HG03460 (cell line): ENCODE measurements around the gene MTERF4.

ENCODE experiments used
- ATAC-seq: cut with Tn5 transposase; IDR thresholded peaks from one replicate; pipeline ENCODE4 v1.9.1; 2021; ENCODE audit not compliant: unreplicated experiment

Gene MTERF4

GRCh38 chr2:241051578-241052487, 50.3 kb downstream of the MTERF4 start:
- ATAC-seq = no peak

DNA sequence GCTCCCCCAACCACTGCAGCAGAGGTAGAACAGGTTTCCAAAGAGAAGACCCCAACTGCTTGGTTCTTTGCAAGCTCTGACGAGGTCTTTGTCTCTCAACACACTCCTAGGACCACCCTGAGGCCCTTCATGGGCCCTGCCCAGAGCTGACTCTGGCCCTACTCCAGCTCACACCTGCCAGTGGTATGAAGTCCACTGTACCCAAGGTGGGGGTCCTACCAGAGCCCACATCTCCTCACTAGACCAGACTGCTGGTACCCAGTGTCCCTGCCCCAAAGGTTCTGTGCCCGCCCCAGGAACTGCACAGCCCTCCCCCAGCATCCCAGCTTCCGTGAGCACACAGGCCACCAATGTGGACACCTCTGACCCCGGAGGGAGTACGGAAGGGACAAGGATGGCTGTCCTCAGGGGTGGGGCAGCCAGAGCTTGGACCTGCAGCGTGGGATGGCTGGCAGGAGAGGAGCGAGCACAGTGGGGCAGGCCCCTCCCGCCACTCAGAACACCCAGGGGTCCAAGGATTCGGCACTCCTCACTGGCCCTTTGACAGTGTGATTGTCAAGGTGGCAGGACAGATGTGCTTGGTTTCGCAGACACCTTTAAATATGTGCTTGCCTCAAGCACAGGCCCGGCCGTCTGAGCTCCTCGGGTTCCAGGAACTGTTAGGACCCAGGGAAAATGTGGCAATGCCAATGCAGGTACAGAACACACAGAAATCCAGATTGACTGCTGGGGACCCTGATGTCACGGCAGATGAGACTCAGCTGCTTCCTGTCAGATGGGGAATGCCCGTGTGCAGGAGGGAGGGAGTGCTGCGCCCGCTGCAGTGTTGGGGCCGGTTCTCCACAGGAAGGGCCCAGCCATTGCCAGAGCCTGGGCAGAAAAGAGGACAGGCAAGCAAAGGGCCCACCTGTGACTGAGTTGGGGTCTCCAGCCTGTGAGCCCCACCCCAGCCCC, 51.2 kb downstream of the MTERF4 start:
- no peak for ATAC-seq

DNA sequence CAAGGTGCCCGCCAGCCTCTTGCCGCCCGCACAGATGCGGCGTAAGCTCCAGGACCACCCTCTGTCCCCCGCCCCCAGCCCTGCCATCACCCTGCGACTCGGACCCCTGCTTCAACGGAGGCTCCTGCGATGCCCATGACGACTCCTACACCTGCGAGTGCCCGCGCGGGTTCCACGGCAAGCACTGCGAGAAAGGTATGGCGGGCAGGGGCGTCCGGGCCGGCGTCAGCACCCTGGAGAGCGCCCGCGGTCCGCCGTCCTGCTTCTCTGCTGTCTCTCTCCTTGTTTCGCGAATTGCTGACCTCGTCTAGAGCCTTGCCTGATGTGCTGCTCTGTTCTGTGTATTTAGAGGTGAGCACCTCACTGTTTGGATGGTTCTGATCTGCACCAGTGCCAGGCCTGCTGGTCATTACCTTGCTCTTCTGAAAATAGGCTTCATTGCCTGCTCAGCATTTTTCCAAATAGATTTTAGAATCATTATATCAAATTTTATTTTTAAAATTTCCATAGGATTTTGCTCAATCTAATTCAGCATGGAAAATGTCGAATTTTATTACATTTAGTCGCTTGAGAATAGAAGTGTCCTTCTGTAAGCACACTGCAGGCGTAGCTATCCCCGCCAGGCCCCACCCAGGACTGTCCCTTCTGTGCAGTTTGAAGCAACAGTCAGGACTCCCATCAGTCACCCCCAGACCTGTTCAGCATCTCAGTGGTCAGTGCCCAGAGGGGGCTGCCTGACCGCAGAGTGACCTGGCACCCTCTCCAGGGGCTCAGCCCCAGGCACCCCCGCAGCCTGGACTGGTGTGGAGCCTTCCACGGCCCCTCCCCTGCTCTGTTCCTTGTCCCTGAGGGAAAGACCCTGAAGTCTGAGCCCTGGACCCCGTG, 52.1 kb downstream of the MTERF4 start:
- ATAC-seq = no peak

GRCh38 chr2:241048949-241049343, 53.1 kb downstream of the MTERF4 start:
- no peak for ATAC-seq

GRCh38 chr2:241048149-241048948, 53.7 kb downstream of the MTERF4 start:
- no peak for ATAC-seq

DNA sequence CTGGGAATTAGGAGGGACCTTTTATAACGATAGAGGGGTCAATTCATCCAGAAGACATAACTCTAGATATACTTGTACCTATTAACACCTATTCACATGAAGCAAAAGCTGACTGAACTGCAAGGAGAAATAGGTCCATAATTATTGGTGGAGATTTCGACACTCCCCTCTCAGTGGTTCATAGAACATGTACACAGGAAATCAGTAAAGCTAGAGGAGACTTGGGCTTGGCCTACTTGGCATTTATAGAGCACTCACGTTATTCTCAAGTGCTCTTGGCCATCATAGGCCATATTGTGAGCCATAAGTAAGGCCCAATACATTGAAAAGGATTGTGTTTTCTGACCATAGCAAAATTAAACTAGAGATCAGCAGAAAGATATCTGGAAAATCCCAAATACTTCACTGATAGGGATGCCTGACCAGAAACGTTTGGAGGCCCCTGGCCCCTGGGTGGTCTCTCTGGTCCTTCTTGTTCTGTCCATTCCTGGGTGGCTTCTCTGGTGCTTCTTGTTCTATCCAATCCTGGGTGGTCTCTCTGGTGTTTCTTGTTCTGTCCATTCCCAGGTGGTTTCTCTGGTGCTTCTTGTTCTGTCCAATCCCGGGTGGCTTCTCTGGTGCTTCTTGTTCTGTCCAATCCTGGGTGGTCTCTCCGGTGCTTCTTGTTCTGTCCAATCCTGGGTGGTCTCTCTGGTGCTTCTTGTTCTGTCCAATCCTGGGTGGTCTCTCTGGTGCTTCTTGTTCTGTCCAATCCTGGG, 54.7 kb downstream of the MTERF4 start:
- no peak for ATAC-seq
